MCF 10A (cell line): ENCODE results near the gene TC2N. TPM values are rescaled to one million over a fixed set of nuclear protein-coding genes. Genes with fewer than 3 reads are reported as not detected.
A peak's percentile ranks its signal among the peaks of the same experiment; 100 is the strongest.
"Not testable (repeated sequence)": the region's sequence is repeated elsewhere in the genome, so short reads cannot be mapped to it uniquely, and the experiment has no call there.

Experiments
- BruUV-seq: library from RNA; stranded (reverse); fragments of 400-500 nt; replicated peaks from 2 replicates; lab custom pipeline; 2021; lab: Mats Ljungman, UMichigan
- CTCF ChIA-PET: fragments of 300-600 bp; sonication (Branson Sonifier 250); formaldehyde crosslinking; extraction: SDS; loops from one replicate; lab custom pipeline; 2021; ENCODE audit warnings: antibody characterized with exemption, inconsistent platforms; lab: Yijun Ruan, JAX
- POLR2A ChIA-PET: fragments of 300-600, 350-650 bp; sonication (Branson Sonifier 250); formaldehyde crosslinking; extraction: SDS; loops from one replicate; lab custom pipeline; 2020; ENCODE audit warnings: antibody characterized with exemption, inconsistent platforms; lab: Yijun Ruan, JAX
- DNase-seq: peaks from one replicate; pipeline ENCODE4 v3.0.0-alpha.2; 2018; ENCODE audit not compliant: unreplicated experiment
- H3K27ac Mint-ChIP-seq: one replicate; pipeline ENCODE4 v1.8.0; 2022; ENCODE audit warnings: mild to moderate bottlenecking, low read depth, mixed read lengths; ENCODE audit not compliant: unreplicated experiment
- H3K27me3 Mint-ChIP-seq: one replicate; pipeline ENCODE4 v1.8.0; 2022; ENCODE audit warnings: mixed read lengths; ENCODE audit not compliant: insufficient read depth, unreplicated experiment
- H3K36me3 Mint-ChIP-seq: one replicate; pipeline ENCODE4 v1.8.0; 2022; ENCODE audit warnings: mild to moderate bottlenecking, moderate library complexity, mixed read lengths; ENCODE audit not compliant: insufficient read depth, unreplicated experiment
- H3K4me1 Mint-ChIP-seq: one replicate; pipeline ENCODE4 v1.8.0; 2022; ENCODE audit warnings: mixed read lengths; ENCODE audit not compliant: insufficient read depth, unreplicated experiment
- H3K4me3 Mint-ChIP-seq: one replicate; pipeline ENCODE4 v1.8.0; 2022; ENCODE audit warnings: mild to moderate bottlenecking, moderate library complexity, mixed read lengths; ENCODE audit not compliant: unreplicated experiment
- H3K9me3 Mint-ChIP-seq: one replicate; pipeline ENCODE4 v1.8.0; 2022; ENCODE audit warnings: mixed read lengths; ENCODE audit not compliant: unreplicated experiment
- CTCF ChIP-seq: fragments of 200-600 bp; IDR thresholded peaks from one replicate; pipeline ENCODE4 v1.8.0; 2022; ENCODE audit warnings: antibody characterized with exemption, mild to moderate bottlenecking; ENCODE audit not compliant: unreplicated experiment
- intact Hi-C: fragments of 100-400 bp; cut with micrococcal nuclease; formaldehyde crosslinking; loops from 2 replicates; pipeline ENCODE4 v1.14.1; 2022
- total RNA-seq: library from RNA; stranded (reverse); gene quantifications from 2 replicates; pipeline ENCODE4 v1.2.3, GENCODE V29; 2022

Gene TC2N
- total RNA-seq, 1 experiment from 2014 or later: 11.8 TPM

- Mint-ChIP-seq H3K4me1 (peaks cover 17% of the 10 kb centered on the region), H3K36me3 (no peaks in the 10 kb centered on the region), H3K27me3 (no peaks in the 10 kb centered on the region), H3K9me3 (no peaks in the 10 kb centered on the region), H3K27ac (no peak overlapping the region), H3K4me3 (no peak overlapping the region)
- POLR2A ChIA-PET: interaction anchor here (0.6 kb wide), 1 partner anchor 175 kb away, joined by 3 read pairs; no protein-coding TSS in a partner anchor
- intact Hi-C loops: no loop called here
- CTCF ChIA-PET: interaction anchor here (0.6 to 0.7 kb wide), 2 partner anchors 72 to 250 kb away, joined by 3 to 4 read pairs; no protein-coding TSS in a partner anchor
- no TSS peak for BruUV-seq
- TF ChIP-seq CTCF: no peak
- peak; percentile 80 for DNase-seq
These were observed 6.4 kb upstream of the TC2N start for GRCh38 chr14:91873471-91874415.

- H3K4me3 Mint-ChIP-seq: no peak overlapping the region
- CTCF ChIA-PET: interaction anchor here (1.0 kb wide), 1 partner anchor 38 kb away, joined by 3 read pairs; no protein-coding TSS in a partner anchor
- DNase-seq: peak; percentile 98
- no peaks in the 10 kb centered on the region for H3K36me3 Mint-ChIP-seq
- intact Hi-C loops: no loop called here
- no peak for TF ChIP-seq CTCF
- H3K4me1 Mint-ChIP-seq: peaks cover 17% of the 10 kb centered on the region
- no peak overlapping the region for H3K27ac Mint-ChIP-seq
- H3K9me3 Mint-ChIP-seq: no peaks in the 10 kb centered on the region
- no TSS peak for BruUV-seq
- no peaks in the 10 kb centered on the region for H3K27me3 Mint-ChIP-seq
- POLR2A ChIA-PET: interaction anchor here (0.6 kb wide), 1 partner anchor 174 kb away, joined by 3 read pairs; no protein-coding TSS in a partner anchor
These were observed 5.5 kb upstream of the TC2N start for GRCh38 chr14:91872517-91873470.

GRCh38 chr14:91872011-91872501 is 4.7 kb upstream of the TC2N start:
- Mint-ChIP-seq H3K9me3 (no peaks in the 10 kb centered on the region), H3K27ac (no peak overlapping the region), H3K4me3 (no peak overlapping the region), H3K4me1 (peaks cover 17% of the 10 kb centered on the region), H3K27me3 (no peaks in the 10 kb centered on the region), H3K36me3 (no peaks in the 10 kb centered on the region)
- ChIA-PET POLR2A (no interaction called here), CTCF (interaction anchor here (1.0 kb wide), 1 partner anchor 39 kb away, joined by 3 read pairs; no protein-coding TSS in a partner anchor)
- DNase-seq: peak; percentile 81
- BruUV-seq: no TSS peak
- no peak for TF ChIP-seq CTCF
- intact Hi-C loops: no loop called here

- CTCF ChIA-PET: interaction anchor here (0.6 kb wide), 1 partner anchor 42 kb away, joined by 3 read pairs; no protein-coding TSS in a partner anchor
- H3K4me1 Mint-ChIP-seq: peaks cover 19% of the 10 kb centered on the region
- DNase-seq, H3K36me3 Mint-ChIP-seq, H3K4me3 Mint-ChIP-seq, H3K9me3 Mint-ChIP-seq, H3K27ac Mint-ChIP-seq, POLR2A ChIA-PET, intact Hi-C loops, H3K27me3 Mint-ChIP-seq, BruUV-seq: not testable (repeated sequence)
These were observed 4.1 kb upstream of the TC2N start for GRCh38 chr14:91871401-91871800.
